HepG2 (cell line): ENCODE data around the gene CLPX. TPM values are rescaled to one million over a fixed set of nuclear protein-coding genes. Genes with fewer than 3 reads are reported as not detected.
A peak's percentile ranks its signal among the peaks of the same experiment; 100 is the strongest.

Experiments
- ATAC-seq: fragments of 200-7000 bp; cut with Tn5 transposase; 3 replicates; pipeline ENCODE4 v1.9.1; 2020; ENCODE audit warnings: mild to moderate bottlenecking, moderate library complexity
- BruUV-seq: library from RNA; stranded (reverse); fragments of 400-500 nt; replicated peaks from 2 replicates; lab custom pipeline; 2021; lab: Mats Ljungman, UMichigan
- CTCF ChIA-PET: fragments of 300-600 bp; formaldehyde crosslinking; extraction: SDS; loops from one replicate; lab custom pipeline; 2021; ENCODE audit warnings: low total read pairs, inconsistent platforms, low intra/inter-chr PET ratio; lab: Yijun Ruan, JAX
- POLR2A ChIA-PET: fragments of 350-600 bp; sonication (Branson Sonifier 250); formaldehyde crosslinking; loops from one replicate; lab custom pipeline; 2020; ENCODE audit warnings: antibody characterized with exemption, inconsistent platforms; lab: Yijun Ruan, JAX
- DNase-seq: peaks from one replicate; pipeline ENCODE4 v3.0.0-alpha.2; 2015; ENCODE audit warnings: low spot score
- FAIRE-seq: peaks from 3 replicates; lab custom pipeline; 2011; peaks lifted over from hg19 to GRCh38; lab: Jason Lieb, UNC
- H2AFZ ChIP-seq: one replicate; pipeline ENCODE4 v1.6.1; 2011; ENCODE audit warnings: low read length, inconsistent platforms
- H3K27ac ChIP-seq: fragments of 300-600 bp; 3 replicates; pipeline ENCODE4 v1.8.0; 2011; ENCODE audit warnings: mixed run types, mild to moderate bottlenecking, mixed read lengths, low read length, inconsistent platforms; ENCODE audit not compliant: insufficient read depth; ENCODE audit errors: extremely low read length
- H3K27me3 ChIP-seq, 2 experiments: fragments of 200-600 bp in 1 of 2; 2 replicates in 1 of 2; 3 replicates in 1 of 2; pipeline versions ENCODE4 v1.6.0 to v1.8.0; 2011; ENCODE audit warnings: low read length in 2 of 2, mild to moderate bottlenecking in 2 of 2, moderate library complexity in 2 of 2, inconsistent platforms in 1 of 2; ENCODE audit not compliant: insufficient read depth in 2 of 2, control insufficient read depth in 1 of 2
- H3K36me3 ChIP-seq, 2 experiments: fragments of 200-600 bp in 1 of 2; replicated peaks in 1 of 2; 2 replicates in 1 of 2; 3 replicates in 1 of 2; pipeline versions ENCODE4 v1.5.1 to v1.8.0; 2011; ENCODE audit warnings: low read length in 2 of 2, inconsistent platforms in 1 of 2; ENCODE audit not compliant: insufficient read depth in 2 of 2, control insufficient read depth in 1 of 2
- H3K4me1 ChIP-seq: 2 replicates; pipeline ENCODE4 v1.5.1; 2012; ENCODE audit warnings: low read length, inconsistent platforms; ENCODE audit not compliant: insufficient read depth
- H3K4me2 ChIP-seq: 2 replicates; pipeline ENCODE4 v1.6.0; 2011; ENCODE audit warnings: low read depth, low read length, inconsistent platforms
- H3K4me3 ChIP-seq, 3 experiments: fragments of 200-600 bp in 1 of 3; sonication (generic), shearing (Covaris generic) in 1 of 3; replicated peaks in 1 of 3; 2 replicates each; pipeline ENCODE4 v1.5.1; 2011 to 2016; ENCODE audit warnings: low read length in 3 of 3, inconsistent platforms in 2 of 3, low read depth in 2 of 3, mild to moderate bottlenecking in 2 of 3, control low read depth in 1 of 3, mixed read lengths in 1 of 3; ENCODE audit not compliant: insufficient read depth in 1 of 3
- H3K79me2 ChIP-seq: one replicate; pipeline ENCODE4 v1.6.1; 2011; ENCODE audit warnings: low read length, inconsistent platforms; ENCODE audit not compliant: insufficient read depth
- H3K9ac ChIP-seq: 2 replicates; pipeline ENCODE4 v1.6.0; 2011; ENCODE audit warnings: mild to moderate bottlenecking, low read depth, low read length, inconsistent platforms; ENCODE audit not compliant: insufficient read depth
- H3K9me3 ChIP-seq: 2 replicates; pipeline ENCODE4 v1.5.1; 2012; ENCODE audit warnings: mild to moderate bottlenecking, low read length
- H4K20me1 ChIP-seq: 2 replicates; pipeline ENCODE4 v1.6.0; 2011; ENCODE audit warnings: inconsistent platforms, mild to moderate bottlenecking, low read length, moderate library complexity; ENCODE audit not compliant: insufficient read depth
- AGO1 ChIP-seq: fragments of 200-400 bp; formaldehyde crosslinking; IDR thresholded peaks from 2 replicates; pipeline ENCODE4 v1.6.1; 2017; ENCODE audit warnings: mild to moderate bottlenecking, low read depth, low read length, moderate library complexity; ENCODE audit not compliant: poor library complexity, severe bottlenecking
- ATF1 ChIP-seq: IDR thresholded peaks from 2 replicates; pipeline ENCODE4 v1.6.1; 2016; ENCODE audit warnings: mild to moderate bottlenecking, control low read depth
- BCL6 ChIP-seq: IDR thresholded peaks from 2 replicates; pipeline ENCODE4 v1.6.1; 2016; ENCODE audit warnings: missing genetic modification reagents, missing compliant biosample characterization
- BCLAF1 ChIP-seq: fragments of 450-650 bp; IDR thresholded peaks from 2 replicates; pipeline ENCODE4 v1.6.1; 2017; ENCODE audit warnings: mild to moderate bottlenecking
- BRCA1 ChIP-seq: sonication (generic); formaldehyde crosslinking; IDR thresholded peaks from 2 replicates; pipeline ENCODE4 v1.4.0; 2020; ENCODE audit warnings: missing genetic modification reagents
- CREM ChIP-seq, 2 experiments: sonication (generic) in 1 of 2; formaldehyde crosslinking in 1 of 2; IDR thresholded peaks; 2 replicates each; pipeline versions ENCODE4 v1.4.0 to v1.6.1; 2016 to 2020; ENCODE audit warnings: antibody characterized with exemption in 1 of 2, mild to moderate bottlenecking in 1 of 2, missing genetic modification reagents in 1 of 2
- EEA1 ChIP-seq: sonication (generic); formaldehyde crosslinking; IDR thresholded peaks from 2 replicates; pipeline ENCODE4 v1.5.1; 2020; ENCODE audit warnings: mild to moderate bottlenecking, missing genetic modification reagents, borderline replicate concordance
- HIVEP1 ChIP-seq: sonication (generic); formaldehyde crosslinking; IDR thresholded peaks from 2 replicates; pipeline ENCODE4 v1.4.0; 2020; ENCODE audit warnings: mild to moderate bottlenecking, missing genetic modification reagents
- IKZF4 ChIP-seq: sonication (generic); formaldehyde crosslinking; IDR thresholded peaks from 2 replicates; pipeline ENCODE4 v1.5.1; 2020; ENCODE audit warnings: borderline replicate concordance, mild to moderate bottlenecking, low read depth, missing genetic modification reagents; ENCODE audit errors: not compliant biosample characterization
- JDP2 ChIP-seq: sonication (generic); formaldehyde crosslinking; IDR thresholded peaks from 2 replicates; pipeline ENCODE4 v1.8.1; 2022; ENCODE audit warnings: missing genetic modification reagents, borderline replicate concordance
- MIER2 ChIP-seq: IDR thresholded peaks from 2 replicates; pipeline ENCODE4 v1.6.1; 2016; ENCODE audit warnings: missing biosample characterization, missing genetic modification reagents
- RAD21 ChIP-seq: fragments of 450-650 bp; formaldehyde crosslinking; IDR thresholded peaks from 2 replicates; pipeline ENCODE4 v1.5.0; 2020; ENCODE audit warnings: mild to moderate bottlenecking
- RARG ChIP-seq: sonication (generic); formaldehyde crosslinking; IDR thresholded peaks from 2 replicates; pipeline ENCODE4 v1.4.0; 2020; ENCODE audit warnings: low read depth, mild to moderate bottlenecking, missing genetic modification reagents
- SMAD1 ChIP-seq: sonication (generic); formaldehyde crosslinking; IDR thresholded peaks from 2 replicates; pipeline ENCODE4 v1.4.0; 2020; ENCODE audit warnings: missing genetic modification reagents, low read depth, mild to moderate bottlenecking, borderline replicate concordance
- STAT5B ChIP-seq: sonication (generic); formaldehyde crosslinking; IDR thresholded peaks from 2 replicates; pipeline ENCODE4 v1.4.0; 2020; ENCODE audit warnings: missing genetic modification reagents
- ZBTB7B ChIP-seq: sonication (generic); formaldehyde crosslinking; IDR thresholded peaks from 2 replicates; pipeline ENCODE4 v1.4.0; 2020; ENCODE audit warnings: missing genetic modification reagents
- ZFAT ChIP-seq: sonication (generic); formaldehyde crosslinking; conservative IDR thresholded peaks from 2 replicates; pipeline ENCODE4 v1.8.1; 2023; ENCODE audit warnings: missing genetic modification reagents, inconsistent platforms
- ZNF207 ChIP-seq: fragments of 450-650 bp; IDR thresholded peaks from 2 replicates; pipeline ENCODE4 v1.6.1; 2016; ENCODE audit warnings: antibody characterized with exemption, borderline replicate concordance
- ZNF567 ChIP-seq: sonication (generic); formaldehyde crosslinking; IDR thresholded peaks from 2 replicates; pipeline ENCODE4 v1.8.1; 2023; ENCODE audit warnings: mild to moderate bottlenecking, missing genetic modification reagents, borderline replicate concordance
- ZNF614 ChIP-seq: IDR thresholded peaks from 2 replicates; pipeline ENCODE4 v1.6.1; 2018; ENCODE audit warnings: missing biosample characterization, missing genetic modification reagents, inconsistent platforms, borderline replicate concordance
- ZNF720 ChIP-seq: sonication (generic); formaldehyde crosslinking; IDR thresholded peaks from 2 replicates; pipeline ENCODE4 v1.4.0; 2020; ENCODE audit warnings: missing genetic modification reagents
- ZNF749 ChIP-seq: sonication (generic); formaldehyde crosslinking; IDR thresholded peaks from 2 replicates; pipeline ENCODE4 v1.8.0; 2022; ENCODE audit warnings: mild to moderate bottlenecking, missing genetic modification reagents, moderate library complexity, borderline replicate concordance
- ZNF776 ChIP-seq: sonication (generic); formaldehyde crosslinking; IDR thresholded peaks from 2 replicates; pipeline ENCODE4 v1.4.0; 2020; ENCODE audit warnings: mild to moderate bottlenecking, missing genetic modification reagents
- ZNF883 ChIP-seq: sonication (generic); formaldehyde crosslinking; IDR thresholded peaks from 2 replicates; pipeline ENCODE4 v1.5.1; 2020; ENCODE audit warnings: mild to moderate bottlenecking, missing genetic modification reagents; ENCODE audit errors: not compliant biosample characterization
- WGBS: methylation state at CpG from one replicate; pipeline ENCODE4 v1.1.6; 2017; ENCODE audit warnings: low lambda C conversion rate; 5-methylcytosine and 5-hydroxymethylcytosine counted together
- in situ Hi-C: cut with HindIII; loops from 2 replicates; pipeline ENCODE4 v1.10.0; 2017; ENCODE audit warnings: low pct_unique_long_range_greater_than_20kb; ENCODE audit not compliant: extremely low pct_ligation_motif_present
- intact Hi-C: fragments of 100-400 bp; cut with micrococcal nuclease; formaldehyde crosslinking; loops from one replicate; pipeline ENCODE4 v1.10.0; 2022; ENCODE audit not compliant: unreplicated experiment
- polyA plus RNA-seq, 8 experiments: library from polyadenylated mRNA; depleted of rRNA in 3 of 8; stranded (reverse) in 7 of 8; unstranded in 1 of 8; fragments of >200 nt; fragmentation: Illumina TruSeq in 4 of 8; extraction: Trizol in 4 of 8; gene quantifications; 2 replicates each; pipeline versions ENCODE4 v1.2.1 to v1.2.3, GENCODE V29; 2011 to 2016; ENCODE audit warnings: low read depth in 4 of 8, missing spikeins in 1 of 8, mixed read lengths in 1 of 8; ENCODE audit not compliant: insufficient read depth in 1 of 8
- total RNA-seq, 5 experiments: library from RNA; depleted of rRNA; stranded (reverse); fragments of >200 nt; fragmentation: Illumina TruSeq; extraction: Trizol; gene quantifications; 2 replicates each; pipeline ENCODE4 v1.2.3, GENCODE V29; 2016; ENCODE audit warnings: low read depth in 1 of 5

The CLPX gene
- total and polyA plus RNA-seq, 2 of the 13 experiments (the other 11 are each of a cell fraction or from before 2014, with no cell fraction given): 33.9 to 61.3 TPM

GRCh38 chr15:65101411-65101890 lies 83.7 kb downstream of the CLPX start:
- peak; percentile 83 for FAIRE-seq
- intact Hi-C loops (loop anchor here (1.0 kb wide), 2 partner anchors 47 to 68 kb away; no protein-coding TSS in a partner anchor), in situ Hi-C loops (no loop called here)
- Histone ChIP-seq H3K4me1 (no peaks in the 10 kb centered on the region), H4K20me1 (no peaks in the 10 kb centered on the region), H3K4me3 (no peak overlapping the region), H3K9ac (no peak overlapping the region), H3K79me2 (no peaks in the 10 kb centered on the region), H2AFZ (no peak overlapping the region), H3K27me3 (no peaks in the 10 kb centered on the region), H3K27ac (no peak overlapping the region), H3K4me2 (no peak overlapping the region), H3K9me3 (no peaks in the 10 kb centered on the region), H3K36me3 (peaks cover 6 to 18% of the 10 kb centered on the region in 2 experiments; a peak in 4 of 5 replicates)
- DNase-seq: peak; percentile 50
- WGBS: 48% methylated on average over 9 of the region's 9 CpGs
- CTCF ChIA-PET: interaction anchor here (1.2 to 3.4 kb wide), 4 partner anchors 15 to 68 kb away, joined by 3 to 56 read pairs (median 20); no protein-coding TSS in a partner anchor
- BruUV-seq: no TSS peak
- POLR2A ChIA-PET: interaction anchor here (1.0 to 1.4 kb wide), 3 partner anchors 45 to 68 kb away, joined by 3 to 4 read pairs (median 3); no protein-coding TSS in a partner anchor
- peak; percentile 76 for ATAC-seq
- no peak for TF ChIP-seq ZNF567 (CRISPR knock-in tag)
- no peak for TF ChIP-seq ATF1
- TF ChIP-seq BRCA1 (CRISPR knock-in tag): no peak
- no peak for TF ChIP-seq IKZF4
- no peak for TF ChIP-seq AGO1
- TF ChIP-seq BCL6: no peak
- TF ChIP-seq ZNF207: no peak
- no peak for TF ChIP-seq JDP2
- no peak for TF ChIP-seq CREM (IDR thresholded peaks at IDR 0.05)
- TF ChIP-seq CREM (CRISPR knock-in tag; IDR thresholded peaks at IDR 0.05): no peak
- TF ChIP-seq ZNF776 (CRISPR knock-in tag): no peak
- no peak for TF ChIP-seq SMAD1 (CRISPR knock-in tag)
- no peak for TF ChIP-seq ZBTB7B
- no peak for TF ChIP-seq ZNF883 (CRISPR knock-in tag)
- TF ChIP-seq BCLAF1: no peak
- TF ChIP-seq EEA1 (CRISPR knock-in tag): no peak
- TF ChIP-seq RAD21: peak; percentile 88
- no peak for TF ChIP-seq MIER2 (CRISPR knock-in tag)
- TF ChIP-seq ZNF614 (CRISPR knock-in tag): 0 out of 2 replicates have a peak, but pooled peaks have one; percentile 31
- TF ChIP-seq ZNF749 (CRISPR knock-in tag): no peak
- no peak for TF ChIP-seq ZNF720 (CRISPR knock-in tag)
- no peak for TF ChIP-seq STAT5B (CRISPR knock-in tag)
- TF ChIP-seq HIVEP1 (CRISPR knock-in tag): no peak
- no peak for TF ChIP-seq ZFAT (CRISPR knock-in tag)
- TF ChIP-seq RARG (CRISPR knock-in tag): no peak
